ENCODE data around the gene PCNX2. TPM values are rescaled to one million over a fixed set of nuclear protein-coding genes. Genes with fewer than 3 reads are reported as not detected.

Gene PCNX2
- total RNA-seq, 1 donor: 56.8 TPM

DNA sequence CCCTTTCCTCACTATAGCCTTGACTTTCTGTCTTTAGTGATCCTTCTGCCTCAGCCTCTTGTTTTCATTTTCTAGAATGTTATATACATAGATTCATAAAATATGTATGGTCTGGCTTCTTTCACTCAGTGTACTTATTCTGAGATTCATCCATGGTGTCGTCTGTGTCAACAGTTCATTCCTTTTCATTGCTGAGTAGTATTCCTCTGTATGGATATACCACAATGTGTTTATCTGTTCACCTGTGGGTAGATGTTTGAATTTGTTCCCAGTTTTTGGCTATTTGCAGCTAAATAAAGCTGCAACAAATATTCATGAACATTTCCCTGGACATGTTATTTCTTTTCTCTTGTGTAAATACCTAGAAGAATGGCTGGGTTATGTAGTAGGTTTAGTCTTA, 131.8 kb downstream of the PCNX2 start:
- no peak overlapping the region for H3K4me2 ChIP-seq (ENCODE audit: insufficient read depth, low read length)
- H3K4me1 ChIP-seq (ENCODE audit: insufficient read depth, low read length): no peaks in the 10 kb centered on the region
- no peak overlapping the region for H3K4me3 ChIP-seq (ENCODE audit: insufficient read depth, low read length)
- H4K20me1 ChIP-seq (ENCODE audit: insufficient read depth, low read length): no peaks in the 10 kb centered on the region
- no peaks in the 10 kb centered on the region for H3K36me3 ChIP-seq (ENCODE audit: insufficient read depth, low read length)
- H3K9me3 ChIP-seq (ENCODE audit: low read depth, low read length): no peaks in the 10 kb centered on the region
- H3K27ac ChIP-seq (ENCODE audit: low read depth, low read length): no peak overlapping the region
- no peaks in the 10 kb centered on the region for H3K27me3 ChIP-seq (ENCODE audit: insufficient read depth, low read length)
- no peak overlapping the region for H2AFZ ChIP-seq (ENCODE audit: low read length)
- no peak for DNase-seq (ENCODE audit: insufficient read length, low spot score, missing footprints)
- TF ChIP-seq CTCF (IDR thresholded peaks at IDR 0.05; ENCODE audit: extremely low read depth, low read depth, low read length): no peak
- no peaks in the 10 kb centered on the region for H3K79me2 ChIP-seq (ENCODE audit: insufficient read depth, low read length)

DNA sequence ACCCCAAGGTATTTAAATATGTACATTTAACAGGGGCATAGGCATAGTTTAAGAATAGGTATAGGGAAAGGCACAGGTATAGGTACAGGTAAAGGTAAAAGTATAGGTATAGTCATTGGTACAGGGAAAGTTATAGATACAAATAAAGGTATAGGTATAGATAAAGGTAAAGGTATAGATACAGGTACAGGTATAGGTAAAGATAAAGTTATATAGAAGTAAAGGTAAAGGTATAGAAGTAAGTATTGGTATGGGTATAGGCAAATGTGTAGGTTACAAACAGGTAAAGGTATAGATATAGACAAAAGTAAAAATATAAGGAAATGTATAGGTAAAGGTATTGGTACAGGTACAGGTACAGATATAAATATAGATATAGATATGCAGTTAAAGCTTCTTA, 137.2 kb downstream of the PCNX2 start:
- Histone ChIP-seq H3K27ac (ENCODE audit: low read depth, low read length) (no peak overlapping the region), H3K9me3 (ENCODE audit: low read depth, low read length) (no peaks in the 10 kb centered on the region), H3K4me3 (ENCODE audit: insufficient read depth, low read length) (no peak overlapping the region), H2AFZ (ENCODE audit: low read length) (no peak overlapping the region), H3K36me3 (ENCODE audit: insufficient read depth, low read length) (no peaks in the 10 kb centered on the region), H3K27me3 (ENCODE audit: insufficient read depth, low read length) (no peaks in the 10 kb centered on the region), H3K4me2 (ENCODE audit: insufficient read depth, low read length) (no peak overlapping the region), H3K4me1 (ENCODE audit: insufficient read depth, low read length) (no peaks in the 10 kb centered on the region), H3K79me2 (ENCODE audit: insufficient read depth, low read length) (no peaks in the 10 kb centered on the region), H4K20me1 (ENCODE audit: insufficient read depth, low read length) (no peaks in the 10 kb centered on the region)
- DNase-seq (ENCODE audit: insufficient read length, low spot score, missing footprints): no peak
- no peak for TF ChIP-seq CTCF (IDR thresholded peaks at IDR 0.05; ENCODE audit: extremely low read depth, low read depth, low read length)

- H3K36me3 ChIP-seq (ENCODE audit: insufficient read depth, low read length): no peaks in the 10 kb centered on the region
- H3K4me2 ChIP-seq (ENCODE audit: insufficient read depth, low read length): no peak overlapping the region
- no peaks in the 10 kb centered on the region for H3K4me1 ChIP-seq (ENCODE audit: insufficient read depth, low read length)
Observed at GRCh38 chr1:233157245-233157644, 138.3 kb downstream of the PCNX2 start.

DNA sequence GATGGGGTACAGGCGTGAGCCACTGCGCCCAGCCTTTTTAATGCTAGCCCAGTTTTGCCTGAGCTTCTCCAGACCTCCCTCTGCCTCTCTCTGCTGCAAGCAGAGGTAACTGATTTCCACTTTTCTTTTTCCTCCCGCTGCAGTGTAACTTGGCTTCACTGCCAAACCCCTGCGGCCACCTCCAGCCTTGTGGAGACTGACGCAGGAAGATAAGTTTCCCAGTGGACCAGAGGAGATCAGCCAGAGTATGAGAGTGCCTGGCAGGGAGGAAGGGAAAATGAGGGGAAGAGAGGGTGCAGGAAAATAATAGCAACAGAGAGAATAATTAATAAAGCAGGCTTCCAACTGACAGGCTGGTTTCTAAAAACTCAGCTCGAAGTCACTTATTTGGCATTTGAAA, 143.7 kb downstream of the PCNX2 start:
- Histone ChIP-seq H3K9me3 (ENCODE audit: low read depth, low read length) (no peaks in the 10 kb centered on the region), H3K79me2 (ENCODE audit: insufficient read depth, low read length) (no peaks in the 10 kb centered on the region), H2AFZ (ENCODE audit: low read length) (no peak overlapping the region), H3K4me1 (ENCODE audit: insufficient read depth, low read length) (no peaks in the 10 kb centered on the region), H3K36me3 (ENCODE audit: insufficient read depth, low read length) (no peaks in the 10 kb centered on the region), H3K27ac (ENCODE audit: low read depth, low read length) (no peak overlapping the region), H4K20me1 (ENCODE audit: insufficient read depth, low read length) (no peaks in the 10 kb centered on the region), H3K4me2 (ENCODE audit: insufficient read depth, low read length) (no peak overlapping the region), H3K4me3 (ENCODE audit: insufficient read depth, low read length) (no peak overlapping the region), H3K27me3 (ENCODE audit: insufficient read depth, low read length) (no peaks in the 10 kb centered on the region)
- DNase-seq (ENCODE audit: insufficient read length, low spot score, missing footprints): no peak
- TF ChIP-seq CTCF (IDR thresholded peaks at IDR 0.05; ENCODE audit: extremely low read depth, low read depth, low read length): no peak

More at GRCh38 chr1:233157245-233157644, 138.3 kb downstream of the PCNX2 start:
- H3K79me2 ChIP-seq (ENCODE audit: insufficient read depth, low read length): no peaks in the 10 kb centered on the region
- H3K27me3 ChIP-seq (ENCODE audit: insufficient read depth, low read length): no peaks in the 10 kb centered on the region
- H3K4me3 ChIP-seq (ENCODE audit: insufficient read depth, low read length): no peak overlapping the region
- no peaks in the 10 kb centered on the region for H4K20me1 ChIP-seq (ENCODE audit: insufficient read depth, low read length)
- no peak for DNase-seq (ENCODE audit: insufficient read length, low spot score, missing footprints)
- H3K27ac ChIP-seq (ENCODE audit: low read depth, low read length): no peak overlapping the region
- TF ChIP-seq CTCF (IDR thresholded peaks at IDR 0.05; ENCODE audit: extremely low read depth, low read depth, low read length): no peak
- no peaks in the 10 kb centered on the region for H3K9me3 ChIP-seq (ENCODE audit: low read depth, low read length)
- no peak overlapping the region for H2AFZ ChIP-seq (ENCODE audit: low read length)
